Thoracic aorta (tissue), 2 donors: ENCODE results near the gene TC2N. TPM values are rescaled to one million over a fixed set of nuclear protein-coding genes. Genes with fewer than 3 reads are reported as not detected.

Experiments
- ATAC-seq: fragments of 150-250 bp; one replicate; pipeline ENCODE4 v1.8.0; 2017; ENCODE audit warnings: low read depth; ENCODE audit not compliant: insufficient number of reproducible peaks, low FRiP score
- DNase-seq: peaks from one replicate; pipeline ENCODE4 v3.0.0-alpha.2; 2020; ENCODE audit warnings: low spot score
- H3K27ac ChIP-seq, 2 donors: fragments of 200-600 bp; sonication (generic); 1 replicate in 1 of 2; 2 replicates in 1 of 2; pipeline ENCODE4 v1.5.1; 2016; ENCODE audit warnings: mild to moderate bottlenecking in 2 of 2, moderate library complexity in 2 of 2
- H3K27me3 ChIP-seq: fragments of 200-600 bp; sonication (generic); replicated peaks from 2 replicates; pipeline ENCODE4 v1.6.0; 2016; ENCODE audit warnings: mild to moderate bottlenecking; ENCODE audit not compliant: insufficient read depth
- H3K36me3 ChIP-seq: fragments of 200-600 bp; sonication (generic); one replicate; pipeline ENCODE4 v1.5.1; 2016
- H3K4me1 ChIP-seq, 2 donors: fragments of 200-600 bp; sonication (generic); 1 replicate in 1 of 2; 2 replicates in 1 of 2; pipeline versions ENCODE4 v1.5.1 to v1.6.0; 2016; ENCODE audit warnings: low read depth in 2 of 2, mild to moderate bottlenecking in 1 of 2; ENCODE audit not compliant: control insufficient read depth in 1 of 2
- H3K4me3 ChIP-seq: fragments of 200-600 bp; sonication (generic); 2 replicates; pipeline ENCODE4 v1.5.1; 2016; ENCODE audit warnings: mild to moderate bottlenecking
- H3K9me3 ChIP-seq: fragments of 200-600 bp; sonication (generic); 2 replicates; pipeline ENCODE4 v1.5.1; 2016
- CTCF ChIP-seq: fragments of 200-600 bp; sonication (generic); IDR thresholded peaks from one replicate; pipeline ENCODE4 v1.5.1; 2019; ENCODE audit warnings: antibody characterized with exemption
- total RNA-seq, 2 donors: library from RNA; depleted of rRNA; stranded (reverse); fragments of >200 nt; gene quantifications; one replicate each; pipeline versions ENCODE4 v1.1.0 to v1.2.3, GENCODE V29; 2016

The TC2N gene
- total RNA-seq, 2 donors from 2014 or later, result 146 to 172 TPM

GRCh38 chr14:91904956-91905645, 37.8 kb upstream of the TC2N start:
- Histone ChIP-seq H3K27ac (peak overlapping the region; percentile 94 to 96), H3K4me1 (peaks cover 33 to 86% of the 10 kb centered on the region in 2 donors)

GRCh38 chr14:91904483-91904882, 37.1 kb upstream of the TC2N start:
- Histone ChIP-seq H3K27me3 (no peaks in the 10 kb centered on the region), H3K4me1 (peaks cover 39 to 86% of the 10 kb centered on the region in 2 donors), H3K27ac (peak overlapping the region; percentile 94 to 96), H3K36me3 (peaks cover 10% of the 10 kb centered on the region), H3K4me3 (no peak overlapping the region), H3K9me3 (no peaks in the 10 kb centered on the region)
- DNase-seq (no peak), ATAC-seq (no peak)
- TF ChIP-seq CTCF, result no peak

More at GRCh38 chr14:91904956-91905645, 37.8 kb upstream of the TC2N start:
- Histone ChIP-seq H3K9me3 (no peaks in the 10 kb centered on the region), H3K4me3 (no peak overlapping the region), H3K27me3 (no peaks in the 10 kb centered on the region), H3K36me3 (peaks cover 10% of the 10 kb centered on the region)
- DNase-seq (no peak), ATAC-seq (no peak)
- no peak for TF ChIP-seq CTCF

- Histone ChIP-seq H3K36me3 (peaks cover 7% of the 10 kb centered on the region), H3K27me3 (no peaks in the 10 kb centered on the region), H3K27ac (peak overlapping the region; percentile 94 to 96), H3K4me1 (peaks cover 48 to 92% of the 10 kb centered on the region in 2 donors), H3K4me3 (no peak overlapping the region), H3K9me3 (no peaks in the 10 kb centered on the region)
- ATAC-seq (no peak), DNase-seq (no peak)
- no peak for TF ChIP-seq CTCF
Observed at GRCh38 chr14:91903070-91903469, 35.7 kb upstream of the TC2N start.

- H3K9me3 ChIP-seq, result no peaks in the 10 kb centered on the region
- TF ChIP-seq CTCF, result no peak
- H3K27ac ChIP-seq, result peak overlapping the region; percentile 94 to 96
- H3K4me1 ChIP-seq, result peaks cover 53 to 94% of the 10 kb centered on the region in 2 donors
- DNase-seq (no peak), ATAC-seq (no peak)
- no peaks in the 10 kb centered on the region for H3K27me3 ChIP-seq
- peaks cover 6% of the 10 kb centered on the region for H3K36me3 ChIP-seq
- no peak overlapping the region for H3K4me3 ChIP-seq
Observed at GRCh38 chr14:91902336-91902735, 35.0 kb upstream of the TC2N start.

- DNase-seq, result no peak
- H3K27ac ChIP-seq, result peak overlapping the region; percentile 94 to 96
- peaks cover 2% of the 10 kb centered on the region for H3K36me3 ChIP-seq
- no peaks in the 10 kb centered on the region for H3K27me3 ChIP-seq
- peak; percentile 51 for ATAC-seq
- H3K4me3 ChIP-seq, result no peak overlapping the region
- H3K9me3 ChIP-seq, result no peaks in the 10 kb centered on the region
- H3K4me1 ChIP-seq, result peaks cover 57 to 97% of the 10 kb centered on the region in 2 donors
- TF ChIP-seq CTCF, result no peak
Observed at GRCh38 chr14:91901449-91902226, 34.3 kb upstream of the TC2N start.
